Tibial nerve (tissue), 4 donors: ENCODE data around the gene ESRRB. TPM values are rescaled to one million over a fixed set of nuclear protein-coding genes. Genes with fewer than 3 reads are reported as not detected.

ENCODE experiments used
- DNase-seq, 2 donors: peaks; one replicate each; pipeline ENCODE4 v3.0.0-alpha.2; 2019; ENCODE audit warnings: low spot score in 2 of 2
- H3K27ac ChIP-seq, 4 donors: fragments of 200-600 bp; sonication (generic) in 3 of 4; one replicate each; pipeline ENCODE4 v1.5.1; 2017 to 2019; ENCODE audit warnings: mild to moderate bottlenecking in 1 of 4
- H3K27me3 ChIP-seq, 2 donors: fragments of 200-600 bp; sonication (generic) in 1 of 2; one replicate each; pipeline versions ENCODE4 v1.5.1 to v1.6.0; 2017 to 2019
- H3K36me3 ChIP-seq, 3 donors: fragments of 200-600 bp; sonication (generic); one replicate each; pipeline ENCODE4 v1.5.1; 2018 to 2019
- H3K4me1 ChIP-seq, 4 donors: fragments of 200-600 bp; sonication (generic) in 3 of 4; one replicate each; pipeline ENCODE4 v1.5.1; 2017 to 2019
- H3K4me3 ChIP-seq, 4 donors: fragments of 200-600 bp; sonication (generic) in 3 of 4; one replicate each; pipeline ENCODE4 v1.5.1; 2017 to 2019; ENCODE audit warnings: mild to moderate bottlenecking in 1 of 4, moderate library complexity in 1 of 4
- H3K9me3 ChIP-seq, 4 donors: fragments of 200-600 bp; sonication (generic) in 3 of 4; one replicate each; pipeline ENCODE4 v1.5.1; 2017 to 2019
- CTCF ChIP-seq, 5 experiments: fragments of 200-600 bp in 3 of 5; fragments of 450-650 bp in 2 of 5; sonication (generic) in 3 of 5; IDR thresholded peaks; one replicate each; pipeline ENCODE4 v1.5.1; 2016 to 2019; ENCODE audit warnings: antibody characterized with exemption in 5 of 5, mild to moderate bottlenecking in 3 of 5, moderate library complexity in 2 of 5
- EP300 ChIP-seq, 2 donors: sonication (generic); formaldehyde crosslinking; IDR thresholded peaks; one replicate each; pipeline ENCODE4 v1.6.1; 2017; ENCODE audit warnings: antibody characterized with exemption in 2 of 2, mild to moderate bottlenecking in 1 of 2
- POLR2A ChIP-seq, 2 donors: fragments of 450-650 bp; IDR thresholded peaks; one replicate each; pipeline ENCODE4 v1.6.1; 2017; ENCODE audit warnings: antibody characterized with exemption in 2 of 2, mild to moderate bottlenecking in 2 of 2, moderate library complexity in 2 of 2
- WGBS, 2 donors: methylation state at CpG; one replicate each; pipeline ENCODE4 v1.1.5; 2018; 5-methylcytosine and 5-hydroxymethylcytosine counted together
- total RNA-seq, 4 donors: library from RNA; depleted of rRNA; stranded (reverse); fragments of >200 nt; gene quantifications; one replicate each; pipeline ENCODE4 v1.1.0, GENCODE V29; 2016

Gene ESRRB
- total RNA-seq, 4 donors from 2014 or later: 0.87 to 1.5 TPM; not detected in 2

- 38 to 39% methylated on average over 8 of the region's 8 CpGs for WGBS, 2 donors
- H3K36me3 ChIP-seq: no peaks in the 10 kb centered on the region
- DNase-seq: no peak
- H3K9me3 ChIP-seq: peaks cover 0 to 9% (median 0%) of the 10 kb centered on the region in 4 donors
- H3K4me1 ChIP-seq: peaks cover 0 to 10% (median 0%) of the 10 kb centered on the region in 4 donors
- no peaks in the 10 kb centered on the region for H3K27me3 ChIP-seq
- H3K4me3 ChIP-seq: no peak overlapping the region
- H3K27ac ChIP-seq: no peak overlapping the region
- no peak for TF ChIP-seq EP300 (IDR thresholded peaks at IDR 0.05)
- TF ChIP-seq POLR2A (IDR thresholded peaks at IDR 0.05): no peak
- TF ChIP-seq CTCF (IDR thresholded peaks at IDR 0.05): no peak
Measured at GRCh38 chr14:76346391-76347160, 29.4 kb upstream of the ESRRB start.

GRCh38 chr14:76348898-76349297 lies 27.0 kb upstream of the ESRRB start:
- TF ChIP-seq CTCF (IDR thresholded peaks at IDR 0.05) (no peak), EP300 (IDR thresholded peaks at IDR 0.05) (peak in 1 of 2 donors; percentile 24)
- no peak overlapping the region for H3K4me3 ChIP-seq
- no peak overlapping the region for H3K27ac ChIP-seq
- no peak for DNase-seq
- H3K36me3 ChIP-seq: no peaks in the 10 kb centered on the region
- no peaks in the 10 kb centered on the region for H3K9me3 ChIP-seq
- WGBS, 2 donors: 14 to 38% methylated on average over 8 of the region's 8 CpGs
- H3K27me3 ChIP-seq: peaks cover 0 to 7% of the 10 kb centered on the region in 2 donors
- H3K4me1 ChIP-seq: peaks cover 0 to 18% (median 2%) of the 10 kb centered on the region in 4 donors

DNA sequence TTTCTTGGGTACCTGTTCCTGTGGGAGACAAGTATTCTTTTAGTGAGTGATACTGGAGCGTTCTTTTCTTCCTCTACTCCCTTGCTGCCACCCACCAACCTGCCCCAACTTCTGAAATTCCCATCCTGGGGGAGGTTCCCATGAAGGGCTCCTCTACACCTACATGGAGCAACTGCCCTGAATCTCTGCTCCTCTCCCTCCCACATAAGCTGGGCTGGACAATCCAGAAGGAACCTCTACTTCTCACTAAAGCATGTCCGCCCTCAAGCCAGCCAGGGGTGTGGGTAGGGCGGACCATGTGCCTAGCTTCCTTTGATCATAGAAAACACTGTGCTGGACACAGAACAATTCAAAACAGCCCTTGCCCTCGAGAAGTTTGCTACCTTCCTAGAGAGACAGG lies 25.9 kb upstream of the ESRRB start:
- no peak overlapping the region for H3K4me3 ChIP-seq
- H3K27ac ChIP-seq: no peak overlapping the region
- no peaks in the 10 kb centered on the region for H3K36me3 ChIP-seq
- peaks cover 0 to 18% (median 2%) of the 10 kb centered on the region in 4 donors for H3K4me1 ChIP-seq
- 57 to 61% methylated on average over 4 of the region's 4 CpGs for WGBS, 2 donors
- no peak for DNase-seq
- no peak for TF ChIP-seq CTCF (IDR thresholded peaks at IDR 0.05)
- no peak for TF ChIP-seq POLR2A (IDR thresholded peaks at IDR 0.05)
- no peak for TF ChIP-seq EP300 (IDR thresholded peaks at IDR 0.05)
- no peaks in the 10 kb centered on the region for H3K9me3 ChIP-seq
- peaks cover 0 to 7% of the 10 kb centered on the region in 2 donors for H3K27me3 ChIP-seq

DNA sequence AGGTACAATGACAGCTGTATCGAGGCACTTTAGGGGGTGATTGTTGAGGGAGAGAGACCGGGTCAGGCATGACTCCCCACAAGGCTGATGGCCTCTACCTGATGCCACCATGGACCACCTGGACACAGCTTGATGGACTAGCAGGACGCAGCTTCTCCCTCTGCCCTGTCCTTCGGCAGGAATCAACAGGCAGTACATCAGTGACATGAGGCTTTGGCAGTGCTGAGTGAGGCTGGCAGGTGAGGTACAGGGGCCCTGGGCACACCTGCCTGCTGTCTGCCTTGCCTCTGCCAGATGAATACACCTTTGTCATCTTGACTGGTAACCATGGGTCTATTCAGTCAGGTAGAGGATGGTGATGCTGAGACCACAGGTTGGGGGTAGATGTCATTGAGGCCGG lies 25.3 kb upstream of the ESRRB start:
- Histone ChIP-seq H3K4me1 (peaks cover 0 to 18% (median 2%) of the 10 kb centered on the region in 4 donors), H3K4me3 (no peak overlapping the region), H3K27me3 (peaks cover 0 to 7% of the 10 kb centered on the region in 2 donors), H3K9me3 (no peaks in the 10 kb centered on the region), H3K27ac (no peak overlapping the region), H3K36me3 (no peaks in the 10 kb centered on the region)
- TF ChIP-seq EP300 (IDR thresholded peaks at IDR 0.05) (no peak), CTCF (IDR thresholded peaks at IDR 0.05) (no peak), POLR2A (IDR thresholded peaks at IDR 0.05) (no peak)
- DNase-seq: no peak
- WGBS, 2 donors: 84 to 85% methylated on average over 5 of the region's 5 CpGs

- TF ChIP-seq CTCF (IDR thresholded peaks at IDR 0.05) (no peak), POLR2A (IDR thresholded peaks at IDR 0.05) (no peak), EP300 (IDR thresholded peaks at IDR 0.05) (no peak)
- H3K27me3 ChIP-seq: peaks cover 0 to 7% of the 10 kb centered on the region in 2 donors
- H3K9me3 ChIP-seq: no peaks in the 10 kb centered on the region
- peaks cover 0 to 18% (median 2%) of the 10 kb centered on the region in 4 donors for H3K4me1 ChIP-seq
- no peak overlapping the region for H3K27ac ChIP-seq
- H3K4me3 ChIP-seq: no peak overlapping the region
- 84 to 86% methylated on average over 5 of the region's 5 CpGs for WGBS, 2 donors
- H3K36me3 ChIP-seq: no peaks in the 10 kb centered on the region
- DNase-seq: no peak
Measured at GRCh38 chr14:76351941-76352340, 24.0 kb upstream of the ESRRB start.
